ENCODE measurements around the gene TMEM192. TPM values are rescaled to one million over a fixed set of nuclear protein-coding genes. Genes with fewer than 3 reads are reported as not detected.

Gene TMEM192
- total and polyA plus RNA-seq, 2 donors (not counting 3 experiments of a cell fraction or from before 2014, with no cell fraction given): 11.4 to 13.0 TPM

- no peaks in the 10 kb centered on the region for H3K4me1 ChIP-seq (ENCODE audit: control insufficient read depth, extremely low read depth, insufficient read depth, low read length)
- CTCF ChIA-PET: interaction anchor here (1.0 to 9.1 kb wide), 9 partner anchors 8 to 333 kb away, joined by 3 to 347 read pairs (median 43); partner anchors contain the start of gene MSMO1
- no peak overlapping the region for H3K9ac ChIP-seq (replicated peaks; ENCODE audit: extremely low read depth, insufficient read depth, low read length)
- H3K9me1 ChIP-seq (replicated peaks; ENCODE audit: control insufficient read depth, extremely low read depth, insufficient read depth, low read length): no peaks in the 10 kb centered on the region
- intact Hi-C loops (cut with micrococcal nuclease) (loop anchor here (10.0 kb wide), 1 partner anchor 962 kb away; no protein-coding TSS in a partner anchor), dilution Hi-C loops (cut with MboI; ENCODE audit: extremely low pct_ligation_motif_present, low sequenced_read_pairs) (no loop called here)
- H4K20me1 ChIP-seq (replicated peaks; ENCODE audit: control insufficient read depth, extremely low read depth, insufficient read depth, low read length): no peaks in the 10 kb centered on the region
- FAIRE-seq (no peak), DNase-seq (ENCODE audit: low read depth, low spot score) (no peak)
- peaks cover 5 to 12% of the 10 kb centered on the region in 2 experiments for H3K27me3 ChIP-seq (ENCODE audit: control insufficient read depth in 2 of 2, insufficient read depth in 2 of 2, low read length in 2 of 2)
- BruUV-seq (replicated peaks): no TSS peak
- no peaks in the 10 kb centered on the region for H3K79me2 ChIP-seq (ENCODE audit: control insufficient read depth, insufficient read depth, low read length)
- no peak overlapping the region for H3K4me2 ChIP-seq (ENCODE audit: insufficient read depth, low read length)
- H3K9me3 ChIP-seq (replicated peaks; ENCODE audit: control insufficient read depth, insufficient read depth, low read length): no peaks in the 10 kb centered on the region
- H3K4me3 ChIP-seq (replicated peaks in 1 of 3; ENCODE audit: insufficient read depth in 1 of 3, low read depth in 1 of 3, low read length in 3 of 3): no peak overlapping the region
- H2AFZ ChIP-seq (ENCODE audit: low read depth, low read length): no peak overlapping the region
- POLR2A ChIA-PET: no interaction called here
- H3K27ac ChIP-seq (ENCODE audit: insufficient read depth, low read depth, low read length): no peak overlapping the region
- no peaks in the 10 kb centered on the region for H3K36me3 ChIP-seq (ENCODE audit: control insufficient read depth in 2 of 2, extremely low read depth in 1 of 2, insufficient read depth in 2 of 2, low read length in 2 of 2)
- TF ChIP-seq POLR2A (IDR thresholded peaks at IDR 0.05; ENCODE audit: low read depth, low read length) (no peak), POLR2AphosphoS5 (IDR thresholded peaks at IDR 0.05; ENCODE audit: insufficient read depth, low read depth, low read length) (no peak), CTCF (IDR thresholded peaks at IDR 0.05; ENCODE audit: extremely low read depth in 1 of 2, insufficient read depth in 1 of 2, low read depth in 1 of 2, low read length in 2 of 2) (no peak), GATA2 (IDR thresholded peaks at IDR 0.05; ENCODE audit: insufficient read depth, insufficient read length, low read depth, low read length) (no peak)
Observed at GRCh38 chr4:165133150-165133549, 20.5 kb upstream of the TMEM192 start.

DNA sequence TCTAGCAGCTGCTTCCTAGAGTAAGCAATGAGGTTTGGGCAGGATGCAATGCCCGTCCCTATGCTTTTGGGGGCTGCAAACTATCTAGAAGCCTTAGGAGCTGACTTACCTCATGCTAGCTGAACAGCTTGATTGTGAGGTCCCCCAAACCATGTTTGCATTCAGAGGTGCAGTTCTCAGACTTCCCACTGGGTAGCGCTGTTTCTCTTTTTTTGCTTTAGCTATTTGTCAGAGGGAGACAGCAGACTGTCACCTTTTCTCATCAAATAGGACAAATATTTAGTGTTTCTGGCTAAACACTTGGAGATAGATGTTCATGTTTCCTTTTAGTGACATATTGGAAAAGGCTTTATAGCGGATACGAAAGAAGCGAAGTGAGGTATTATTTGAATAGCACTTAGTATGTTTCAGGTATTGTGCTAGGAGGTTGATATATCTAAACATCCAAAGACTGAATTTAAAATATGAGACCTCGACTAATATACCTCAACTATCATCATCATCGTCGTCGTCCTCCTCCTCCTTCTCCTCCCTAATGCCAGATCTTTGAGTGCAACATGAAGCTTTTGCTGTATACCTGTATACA lies 18.7 kb upstream of the TMEM192 start:
- no peaks in the 10 kb centered on the region for H4K20me1 ChIP-seq (replicated peaks; ENCODE audit: control insufficient read depth, extremely low read depth, insufficient read depth, low read length)
- no peaks in the 10 kb centered on the region for H3K79me2 ChIP-seq (ENCODE audit: control insufficient read depth, insufficient read depth, low read length)
- no peak for TF ChIP-seq GATA2 (IDR thresholded peaks at IDR 0.05; ENCODE audit: insufficient read depth, insufficient read length, low read depth, low read length)
- no peak for TF ChIP-seq POLR2AphosphoS5 (IDR thresholded peaks at IDR 0.05; ENCODE audit: insufficient read depth, low read depth, low read length)
- TF ChIP-seq MYC (IDR thresholded peaks at IDR 0.05; ENCODE audit: low read depth, low read length): no peak
- TF ChIP-seq, protein P1, sequence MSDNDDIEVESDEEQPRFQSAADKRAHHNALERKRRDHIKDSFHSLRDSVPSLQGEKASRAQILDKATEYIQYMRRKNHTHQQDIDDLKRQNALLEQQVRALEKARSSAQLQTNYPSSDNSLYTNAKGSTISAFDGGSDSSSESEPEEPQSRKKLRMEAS (IDR thresholded peaks at IDR 0.05; ENCODE audit: insufficient read depth, insufficient read length): no peak
- TF ChIP-seq CTCF (IDR thresholded peaks at IDR 0.05; ENCODE audit: extremely low read depth in 1 of 2, insufficient read depth in 1 of 2, low read depth in 1 of 2, low read length in 2 of 2): peak; percentile 81 to 84
- TF ChIP-seq JUN (IDR thresholded peaks at IDR 0.05; ENCODE audit: borderline replicate concordance, insufficient read depth, insufficient read length, low read depth): no peak
- no peak for TF ChIP-seq FOS (IDR thresholded peaks at IDR 0.05; ENCODE audit: borderline replicate concordance, insufficient read depth, low read length)
- TF ChIP-seq EZH2 (IDR thresholded peaks at IDR 0.05; ENCODE audit: borderline replicate concordance, low read depth, low read length, severe bottlenecking): no peak
- no peak overlapping the region for H2AFZ ChIP-seq (ENCODE audit: low read depth, low read length)
- no peaks in the 10 kb centered on the region for H3K4me1 ChIP-seq (ENCODE audit: control insufficient read depth, extremely low read depth, insufficient read depth, low read length)
- no peak overlapping the region for H3K4me2 ChIP-seq (ENCODE audit: insufficient read depth, low read length)
- dilution Hi-C loops (cut with MboI; ENCODE audit: extremely low pct_ligation_motif_present, low sequenced_read_pairs): no loop called here
- POLR2A ChIA-PET: interaction anchor here (1.0 kb wide), 1 partner anchor 213 kb away, joined by 3 read pairs; no protein-coding TSS in a partner anchor
- no peaks in the 10 kb centered on the region for H3K9me1 ChIP-seq (replicated peaks; ENCODE audit: control insufficient read depth, extremely low read depth, insufficient read depth, low read length)
- peak; percentile 89 for FAIRE-seq
- intact Hi-C loops (cut with micrococcal nuclease): loop anchor here (1.0 to 10.0 kb wide), 5 partner anchors 76 to 963 kb away; partner anchors contain the start of genes KLHL2 and MSMO1
- H3K9ac ChIP-seq (replicated peaks; ENCODE audit: extremely low read depth, insufficient read depth, low read length): no peak overlapping the region
- CTCF ChIA-PET: interaction anchor here (0.6 to 9.1 kb wide), 57 partner anchors 11 to 1581 kb away, joined by 3 to 347 read pairs (median 5); partner anchors contain the start of genes CPE, MSMO1 and TMEM192
- H3K27me3 ChIP-seq (ENCODE audit: control insufficient read depth in 2 of 2, insufficient read depth in 2 of 2, low read length in 2 of 2): peaks cover 5 to 12% of the 10 kb centered on the region in 2 experiments
- no TSS peak for BruUV-seq (replicated peaks)
- H3K4me3 ChIP-seq (replicated peaks in 1 of 3; ENCODE audit: insufficient read depth in 1 of 3, low read depth in 1 of 3, low read length in 3 of 3): no peak overlapping the region
- H3K27ac ChIP-seq (ENCODE audit: insufficient read depth, low read depth, low read length): no peak overlapping the region
- H3K9me3 ChIP-seq (replicated peaks; ENCODE audit: control insufficient read depth, insufficient read depth, low read length): no peaks in the 10 kb centered on the region
- H3K36me3 ChIP-seq (ENCODE audit: control insufficient read depth in 2 of 2, extremely low read depth in 1 of 2, insufficient read depth in 2 of 2, low read length in 2 of 2): no peaks in the 10 kb centered on the region
- DNase-seq (ENCODE audit: low read depth, low spot score): peak; percentile 73
